Endothelial cell of umbilical vein (primary cell): Measurements from ENCODE around the gene MRGPRD. TPM values are rescaled to one million over a fixed set of nuclear protein-coding genes. Genes with fewer than 3 reads are reported as not detected.

ENCODE experiments used
- BruUV-seq: library from RNA; stranded (reverse); fragments of 400-500 nt; replicated peaks from 2 replicates; lab custom pipeline; 2021; lab: Mats Ljungman, UMichigan
- CTCF ChIA-PET: fragments of 300-600, 350-600 bp; sonication (Branson Sonifier 250); formaldehyde crosslinking; loops from one replicate; lab custom pipeline; 2021; ENCODE audit warnings: antibody characterized with exemption, inconsistent platforms; lab: Charles Lee
- POLR2A ChIA-PET: fragments of 300-600, 350-600 bp; sonication (Branson Sonifier 250); formaldehyde crosslinking; loops from one replicate; lab custom pipeline; 2021; ENCODE audit warnings: antibody characterized with exemption, inconsistent platforms; lab: Charles Lee
- DNase-seq: peaks from one replicate; pipeline ENCODE4 v3.0.0-alpha.2; 2011; ENCODE audit warnings: low read depth, low spot score
- FAIRE-seq: peaks from 2 replicates; lab custom pipeline; 2011; peaks lifted over from hg19 to GRCh38; lab: Jason Lieb, UNC
- H2AFZ ChIP-seq: 2 replicates; pipeline ENCODE4 v1.6.0; 2012; ENCODE audit warnings: low read depth, low read length, control low read depth, inconsistent platforms
- H3K27ac ChIP-seq: 2 replicates; pipeline ENCODE4 v1.5.1; 2011; ENCODE audit warnings: low read depth, mild to moderate bottlenecking, control low read depth, low read length, moderate library complexity; ENCODE audit not compliant: insufficient read depth
- H3K27me3 ChIP-seq, 2 experiments: 2 replicates each; pipeline versions ENCODE4 v1.6.0 to v1.6.1; 2011; ENCODE audit warnings: low read length in 2 of 2, mixed read lengths in 1 of 2; ENCODE audit not compliant: control insufficient read depth in 2 of 2, insufficient read depth in 2 of 2
- H3K36me3 ChIP-seq, 2 experiments: 2 replicates in 1 of 2; 3 replicates in 1 of 2; pipeline ENCODE4 v1.5.1; 2011; ENCODE audit warnings: low read length in 2 of 2, mild to moderate bottlenecking in 1 of 2, moderate library complexity in 1 of 2; ENCODE audit not compliant: control insufficient read depth in 2 of 2, insufficient read depth in 2 of 2; ENCODE audit errors: extremely low read depth in 1 of 2
- H3K4me1 ChIP-seq: 3 replicates; pipeline ENCODE4 v1.5.1; 2011; ENCODE audit warnings: mild to moderate bottlenecking, low read length; ENCODE audit not compliant: control insufficient read depth, insufficient read depth; ENCODE audit errors: extremely low read depth
- H3K4me2 ChIP-seq: 2 replicates; pipeline ENCODE4 v1.6.1; 2011; ENCODE audit warnings: low read length, control low read depth, mixed read lengths; ENCODE audit not compliant: insufficient read depth
- H3K4me3 ChIP-seq, 3 experiments: fragments of 200-600 bp in 1 of 3; sonication (generic), shearing (Covaris generic) in 1 of 3; replicated peaks in 1 of 3; 2 replicates each; pipeline ENCODE4 v1.5.1; 2011 to 2016; ENCODE audit warnings: control low read depth in 3 of 3, low read length in 3 of 3, mild to moderate bottlenecking in 2 of 3, inconsistent platforms in 1 of 3, low read depth in 1 of 3, moderate library complexity in 1 of 3; ENCODE audit not compliant: insufficient read depth in 1 of 3
- H3K79me2 ChIP-seq: 2 replicates; pipeline ENCODE4 v1.6.0; 2012; ENCODE audit warnings: low read length, inconsistent platforms; ENCODE audit not compliant: control insufficient read depth, insufficient read depth
- H3K9ac ChIP-seq: replicated peaks from 2 replicates; pipeline ENCODE3; 2011; ENCODE audit warnings: low read length, control low read depth; ENCODE audit not compliant: insufficient read depth; ENCODE audit errors: extremely low read depth
- H3K9me1 ChIP-seq: replicated peaks from 3 replicates; pipeline ENCODE4 v1.6.0; 2011; ENCODE audit warnings: mild to moderate bottlenecking, low read length; ENCODE audit not compliant: control insufficient read depth, insufficient read depth; ENCODE audit errors: extremely low read depth
- H3K9me3 ChIP-seq: replicated peaks from 2 replicates; pipeline ENCODE4 v1.5.1; 2012; ENCODE audit warnings: low read length, inconsistent platforms; ENCODE audit not compliant: control insufficient read depth, insufficient read depth
- H4K20me1 ChIP-seq: replicated peaks from 2 replicates; pipeline ENCODE3; 2011; ENCODE audit warnings: mild to moderate bottlenecking, low read length; ENCODE audit not compliant: control insufficient read depth, insufficient read depth; ENCODE audit errors: extremely low read depth
- EZH2 ChIP-seq: IDR thresholded peaks from 2 replicates; pipeline ENCODE4 v1.6.1; 2012; ENCODE audit warnings: borderline replicate concordance, low read depth, mild to moderate bottlenecking, moderate library complexity, low read length, inconsistent platforms; ENCODE audit not compliant: severe bottlenecking
- FOS ChIP-seq: IDR thresholded peaks from 2 replicates; pipeline ENCODE4 v1.6.1; 2011; ENCODE audit warnings: mild to moderate bottlenecking, low read length, moderate library complexity, borderline replicate concordance; ENCODE audit not compliant: insufficient read depth
- GATA2 ChIP-seq: IDR thresholded peaks from 2 replicates; pipeline ENCODE4 v1.7.0; 2011; ENCODE audit warnings: low read depth, mild to moderate bottlenecking, moderate library complexity, mixed read lengths, low read length; ENCODE audit not compliant: insufficient read length, insufficient read depth
- JUN ChIP-seq: IDR thresholded peaks from 2 replicates; pipeline ENCODE4 v1.6.1; 2011; ENCODE audit warnings: borderline replicate concordance, low read depth; ENCODE audit not compliant: insufficient read length, insufficient read depth
- MYC ChIP-seq: IDR thresholded peaks from one replicate; pipeline ENCODE4 v1.6.1; 2011; ENCODE audit warnings: mild to moderate bottlenecking, low read depth, low read length
- POLR2A ChIP-seq: IDR thresholded peaks from 2 replicates; pipeline ENCODE4 v1.6.1; 2012; ENCODE audit warnings: low read depth, mild to moderate bottlenecking, control low read depth, low read length
- POLR2AphosphoS5 ChIP-seq: IDR thresholded peaks from 2 replicates; pipeline ENCODE4 v1.6.1; 2012; ENCODE audit warnings: low read depth, mild to moderate bottlenecking, control low read depth, low read length, moderate library complexity; ENCODE audit not compliant: insufficient read depth
- dilution Hi-C: fragments of 300-500 bp; cut with MboI; formaldehyde crosslinking; loops from one replicate; pipeline ENCODE4 v1.15.0; 2019; ENCODE audit warnings: low sequenced_read_pairs; ENCODE audit not compliant: extremely low pct_ligation_motif_present
- intact Hi-C: fragments of 100-400 bp; cut with micrococcal nuclease; formaldehyde crosslinking; loops from one replicate; pipeline ENCODE4 v1.10.0; 2022
- polyA plus RNA-seq, 4 experiments: library from polyadenylated mRNA; depleted of rRNA in 3 of 4; stranded (reverse) in 3 of 4; unstranded in 1 of 4; fragments of >200 nt; gene quantifications; 2 replicates each; pipeline versions ENCODE4 v1.2.1 to v1.2.3, GENCODE V29; 2011 to 2012; ENCODE audit warnings: missing spikeins in 1 of 4
- total RNA-seq: library from RNA; stranded (reverse); gene quantifications from 2 replicates; pipeline ENCODE4 v1.2.3, GENCODE V29; 2021
- TF ChIP-seq, protein P1 (sequence below), 2 donors: IDR thresholded peaks; 1 replicate in 1 of 2; 2 replicates in 1 of 2; pipeline ENCODE4 v1.5.1; 2011; ENCODE audit warnings: low read length in 2 of 2, mild to moderate bottlenecking in 2 of 2, moderate library complexity in 2 of 2, control low read depth in 1 of 2, inconsistent platforms in 1 of 2, low read depth in 1 of 2; ENCODE audit not compliant: insufficient read depth in 1 of 2; ENCODE audit errors: extremely low read depth in 1 of 2
- TF ChIP-seq, protein P2 (sequence below): IDR thresholded peaks from 2 replicates; pipeline ENCODE4 v1.6.1; 2011; ENCODE audit not compliant: insufficient read depth, insufficient read length

MRGPRD gene
- total and polyA plus RNA-seq, 2 donors (not counting 3 experiments of a cell fraction or from before 2014, with no cell fraction given) = not detected

GRCh38 chr11:68992743-68993255, 12.0 kb upstream of the MRGPRD start:
- Histone ChIP-seq H3K27ac (no peak overlapping the region), H3K9ac (no peak overlapping the region), H2AFZ (no peak overlapping the region), H3K36me3 (no peaks in the 10 kb centered on the region), H3K27me3 (peaks cover 3 to 9% of the 10 kb centered on the region in 2 experiments), H3K79me2 (no peaks in the 10 kb centered on the region), H3K9me3 (no peaks in the 10 kb centered on the region), H3K4me1 (no peaks in the 10 kb centered on the region), H3K4me2 (no peak overlapping the region), H4K20me1 (no peaks in the 10 kb centered on the region), H3K4me3 (no peak overlapping the region), H3K9me1 (no peaks in the 10 kb centered on the region)
- FAIRE-seq = no peak
- CTCF ChIA-PET = no interaction called here
- POLR2A ChIA-PET = no interaction called here
- intact Hi-C loops (no loop called here), dilution Hi-C loops (no loop called here)
- BruUV-seq = no TSS peak
- TF ChIP-seq, protein P1, sequence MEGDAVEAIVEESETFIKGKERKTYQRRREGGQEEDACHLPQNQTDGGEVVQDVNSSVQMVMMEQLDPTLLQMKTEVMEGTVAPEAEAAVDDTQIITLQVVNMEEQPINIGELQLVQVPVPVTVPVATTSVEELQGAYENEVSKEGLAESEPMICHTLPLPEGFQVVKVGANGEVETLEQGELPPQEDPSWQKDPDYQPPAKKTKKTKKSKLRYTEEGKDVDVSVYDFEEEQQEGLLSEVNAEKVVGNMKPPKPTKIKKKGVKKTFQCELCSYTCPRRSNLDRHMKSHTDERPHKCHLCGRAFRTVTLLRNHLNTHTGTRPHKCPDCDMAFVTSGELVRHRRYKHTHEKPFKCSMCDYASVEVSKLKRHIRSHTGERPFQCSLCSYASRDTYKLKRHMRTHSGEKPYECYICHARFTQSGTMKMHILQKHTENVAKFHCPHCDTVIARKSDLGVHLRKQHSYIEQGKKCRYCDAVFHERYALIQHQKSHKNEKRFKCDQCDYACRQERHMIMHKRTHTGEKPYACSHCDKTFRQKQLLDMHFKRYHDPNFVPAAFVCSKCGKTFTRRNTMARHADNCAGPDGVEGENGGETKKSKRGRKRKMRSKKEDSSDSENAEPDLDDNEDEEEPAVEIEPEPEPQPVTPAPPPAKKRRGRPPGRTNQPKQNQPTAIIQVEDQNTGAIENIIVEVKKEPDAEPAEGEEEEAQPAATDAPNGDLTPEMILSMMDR (IDR thresholded peaks at IDR 0.05; ENCODE audit: extremely low read depth in 1 of 2, insufficient read depth in 1 of 2, low read depth in 1 of 2, low read length in 2 of 2) = no peak
- TF ChIP-seq EZH2 = no peak
- TF ChIP-seq GATA2 = no peak
- TF ChIP-seq POLR2A = no peak
- no peak for TF ChIP-seq POLR2AphosphoS5
- TF ChIP-seq JUN = no peak
- no peak for TF ChIP-seq FOS
- TF ChIP-seq, protein P2, sequence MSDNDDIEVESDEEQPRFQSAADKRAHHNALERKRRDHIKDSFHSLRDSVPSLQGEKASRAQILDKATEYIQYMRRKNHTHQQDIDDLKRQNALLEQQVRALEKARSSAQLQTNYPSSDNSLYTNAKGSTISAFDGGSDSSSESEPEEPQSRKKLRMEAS = no peak
- TF ChIP-seq MYC = no peak
- DNase-seq = no peak
